ENCODE measurements around the gene DDX1. TPM values are rescaled to one million over a fixed set of nuclear protein-coding genes. Genes with fewer than 3 reads are reported as not detected.
"Not testable (repeated sequence)": the region's sequence is repeated elsewhere in the genome, so short reads cannot be mapped to it uniquely, and the experiment has no call there.

Gene DDX1
- total RNA-seq, 1 donor from 2014 or later: 167 TPM

DNA sequence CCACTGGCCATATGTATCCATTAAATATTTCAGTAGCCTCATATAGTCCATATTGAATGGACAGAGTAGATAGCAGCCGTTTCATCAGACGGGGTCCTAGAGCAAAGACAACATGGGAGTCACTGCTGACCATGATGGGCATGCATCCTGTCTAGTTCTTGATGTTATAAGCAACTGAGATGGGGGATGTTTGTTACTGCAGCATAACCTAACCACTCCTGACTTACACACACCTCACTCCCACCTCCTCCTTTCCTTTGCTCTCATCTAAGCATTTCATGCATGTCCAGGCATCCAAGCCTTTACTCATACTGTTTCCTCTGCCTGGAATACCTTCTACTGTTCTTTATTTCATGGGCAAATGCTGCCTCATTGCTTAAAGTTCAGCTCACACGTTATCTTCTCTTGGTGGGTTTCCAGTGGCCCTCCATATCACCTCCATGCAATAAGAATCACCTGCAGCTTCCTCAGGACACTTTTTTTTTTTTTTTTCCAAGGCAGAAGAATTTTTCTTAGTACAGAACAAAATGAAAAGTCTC lies 87.8 kb downstream of the DDX1 start:
- DNase-seq (no peak), ATAC-seq (no peak)
- intact Hi-C loops (cut with micrococcal nuclease): no loop called here

DNA sequence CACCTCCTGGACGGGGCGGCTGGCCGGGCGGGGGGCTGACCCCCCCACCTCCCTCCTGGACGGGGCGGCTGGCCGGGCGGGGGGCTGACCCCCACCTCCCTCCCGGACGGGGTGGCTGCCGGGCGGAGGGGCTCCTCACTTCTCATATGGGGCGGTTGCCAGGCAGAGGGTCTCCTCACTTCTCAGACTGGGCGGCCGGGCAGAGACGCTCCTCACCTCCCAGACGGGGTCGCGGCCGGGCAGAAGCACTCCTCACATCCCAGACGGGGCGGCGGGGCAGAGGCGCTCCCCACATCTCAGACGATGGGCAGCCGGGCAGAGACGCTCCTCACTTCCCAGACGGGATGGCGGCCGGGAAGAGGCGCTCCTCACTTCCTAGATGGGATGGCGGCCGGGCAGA lies 88.5 kb downstream of the DDX1 start:
- ATAC-seq; DNase-seq; intact Hi-C loops (cut with micrococcal nuclease): not testable (repeated sequence)

Other genes with a start within 250 kb of the DDX1 start
- 64.4 TPM for gene NBAS, start 30.5 kb upstream of the DDX1 start, total RNA-seq

Data from left ventricle myocardium superior (tissue), 1 donor.